Right renal cortex interstitium (tissue), 3 donors: Measurements from ENCODE around the gene MMRN1. TPM values are rescaled to one million over a fixed set of nuclear protein-coding genes. Genes with fewer than 3 reads are reported as not detected.
A peak's percentile ranks its signal among the peaks of the same experiment; 100 is the strongest.

ENCODE experiments used
- DNase-seq, 3 donors: peaks; one replicate each; pipeline ENCODE4 v3.0.0-alpha.2; 2013; ENCODE audit warnings: low read depth in 3 of 3, low spot score in 2 of 3
- polyA plus RNA-seq, 3 donors: library from polyadenylated mRNA; unstranded; fragments of 120-200 nt; gene quantifications; one replicate each; pipeline ENCODE4 v1.2.1, GENCODE V29; 2013; ENCODE audit not compliant: insufficient read length in 3 of 3

Gene MMRN1, protein sequence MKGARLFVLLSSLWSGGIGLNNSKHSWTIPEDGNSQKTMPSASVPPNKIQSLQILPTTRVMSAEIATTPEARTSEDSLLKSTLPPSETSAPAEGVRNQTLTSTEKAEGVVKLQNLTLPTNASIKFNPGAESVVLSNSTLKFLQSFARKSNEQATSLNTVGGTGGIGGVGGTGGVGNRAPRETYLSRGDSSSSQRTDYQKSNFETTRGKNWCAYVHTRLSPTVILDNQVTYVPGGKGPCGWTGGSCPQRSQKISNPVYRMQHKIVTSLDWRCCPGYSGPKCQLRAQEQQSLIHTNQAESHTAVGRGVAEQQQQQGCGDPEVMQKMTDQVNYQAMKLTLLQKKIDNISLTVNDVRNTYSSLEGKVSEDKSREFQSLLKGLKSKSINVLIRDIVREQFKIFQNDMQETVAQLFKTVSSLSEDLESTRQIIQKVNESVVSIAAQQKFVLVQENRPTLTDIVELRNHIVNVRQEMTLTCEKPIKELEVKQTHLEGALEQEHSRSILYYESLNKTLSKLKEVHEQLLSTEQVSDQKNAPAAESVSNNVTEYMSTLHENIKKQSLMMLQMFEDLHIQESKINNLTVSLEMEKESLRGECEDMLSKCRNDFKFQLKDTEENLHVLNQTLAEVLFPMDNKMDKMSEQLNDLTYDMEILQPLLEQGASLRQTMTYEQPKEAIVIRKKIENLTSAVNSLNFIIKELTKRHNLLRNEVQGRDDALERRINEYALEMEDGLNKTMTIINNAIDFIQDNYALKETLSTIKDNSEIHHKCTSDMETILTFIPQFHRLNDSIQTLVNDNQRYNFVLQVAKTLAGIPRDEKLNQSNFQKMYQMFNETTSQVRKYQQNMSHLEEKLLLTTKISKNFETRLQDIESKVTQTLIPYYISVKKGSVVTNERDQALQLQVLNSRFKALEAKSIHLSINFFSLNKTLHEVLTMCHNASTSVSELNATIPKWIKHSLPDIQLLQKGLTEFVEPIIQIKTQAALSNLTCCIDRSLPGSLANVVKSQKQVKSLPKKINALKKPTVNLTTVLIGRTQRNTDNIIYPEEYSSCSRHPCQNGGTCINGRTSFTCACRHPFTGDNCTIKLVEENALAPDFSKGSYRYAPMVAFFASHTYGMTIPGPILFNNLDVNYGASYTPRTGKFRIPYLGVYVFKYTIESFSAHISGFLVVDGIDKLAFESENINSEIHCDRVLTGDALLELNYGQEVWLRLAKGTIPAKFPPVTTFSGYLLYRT
- polyA plus RNA-seq = 1 to 10 TPM; 2.1 to 3.1 (median 2.5) TPM

DNA sequence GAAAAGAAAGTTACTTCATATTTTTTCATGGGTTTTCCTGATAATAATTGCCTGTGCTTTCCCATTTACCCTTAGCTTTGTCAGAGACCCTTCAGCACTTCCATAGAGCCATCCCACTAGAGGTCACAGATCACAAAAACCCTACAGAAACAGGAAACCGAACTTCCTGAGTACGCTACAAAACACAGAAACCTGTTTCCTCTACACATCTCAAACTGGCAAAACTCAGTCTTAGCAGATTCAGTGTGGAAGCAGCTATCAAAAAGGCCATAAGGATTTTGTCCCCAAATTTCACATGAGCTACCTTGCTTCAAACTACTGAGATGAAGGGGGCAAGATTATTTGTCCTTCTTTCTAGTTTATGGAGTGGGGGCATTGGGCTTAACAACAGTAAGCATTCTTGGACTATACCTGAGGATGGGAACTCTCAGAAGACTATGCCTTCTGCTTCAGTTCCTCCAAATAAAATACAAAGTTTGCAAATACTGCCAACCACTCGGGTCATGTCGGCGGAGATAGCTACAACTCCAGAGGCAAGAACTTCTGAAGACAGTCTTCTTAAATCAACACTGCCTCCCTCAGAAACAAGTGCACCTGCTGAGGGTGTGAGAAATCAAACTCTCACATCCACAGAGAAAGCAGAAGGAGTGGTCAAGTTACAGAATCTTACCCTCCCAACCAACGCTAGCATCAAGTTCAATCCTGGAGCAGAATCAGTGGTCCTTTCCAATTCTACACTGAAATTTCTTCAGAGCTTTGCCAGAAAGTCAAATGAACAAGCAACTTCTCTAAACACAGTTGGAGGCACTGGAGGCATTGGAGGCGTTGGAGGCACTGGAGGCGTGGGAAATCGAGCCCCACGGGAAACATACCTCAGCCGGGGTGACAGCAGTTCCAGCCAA, at the start of gene MMRN1:
Gene MMRN1, plus strand, starts transcription at position 206 of the 902 bp plus-strand sequence. Its CDS starts 118 bp downstream, at position 324.
- DNase-seq = no peak

DNA sequence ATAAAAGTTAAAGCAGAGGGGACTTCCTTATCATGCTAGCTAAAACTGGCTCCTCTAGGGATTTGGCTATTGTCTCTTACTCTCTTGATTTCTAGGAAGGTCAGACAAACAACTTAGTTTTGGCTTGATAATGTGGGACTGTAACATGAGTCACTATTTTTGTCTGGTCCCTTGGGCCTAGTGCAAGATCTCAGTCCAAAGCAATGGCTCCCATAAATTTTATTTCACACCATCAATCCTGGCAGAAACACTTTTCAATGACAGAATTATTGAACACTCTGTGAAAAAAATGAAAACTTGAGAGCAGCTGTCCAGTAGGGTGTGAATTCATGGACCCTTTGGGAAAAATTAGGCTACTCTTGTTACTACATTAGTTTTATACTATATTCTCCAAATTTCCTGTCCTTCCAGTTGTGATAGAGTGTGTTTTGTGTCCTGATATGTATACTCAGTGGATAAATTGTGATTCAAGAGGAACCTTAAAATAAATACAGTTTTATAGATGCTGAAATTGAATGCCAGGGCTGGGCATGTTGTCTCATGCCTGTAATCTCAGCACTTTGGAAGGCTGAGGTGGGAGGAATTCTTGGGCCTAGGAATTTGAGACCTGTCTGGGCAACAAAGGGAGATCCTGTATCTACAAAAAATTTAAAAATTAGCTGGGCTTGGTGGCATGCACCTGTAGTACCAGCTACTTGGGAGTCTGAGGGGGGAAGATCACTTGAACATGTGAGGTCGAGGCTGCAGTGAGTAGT, 46.9 kb upstream of the MMRN1 start:
- no peak for DNase-seq

DNA sequence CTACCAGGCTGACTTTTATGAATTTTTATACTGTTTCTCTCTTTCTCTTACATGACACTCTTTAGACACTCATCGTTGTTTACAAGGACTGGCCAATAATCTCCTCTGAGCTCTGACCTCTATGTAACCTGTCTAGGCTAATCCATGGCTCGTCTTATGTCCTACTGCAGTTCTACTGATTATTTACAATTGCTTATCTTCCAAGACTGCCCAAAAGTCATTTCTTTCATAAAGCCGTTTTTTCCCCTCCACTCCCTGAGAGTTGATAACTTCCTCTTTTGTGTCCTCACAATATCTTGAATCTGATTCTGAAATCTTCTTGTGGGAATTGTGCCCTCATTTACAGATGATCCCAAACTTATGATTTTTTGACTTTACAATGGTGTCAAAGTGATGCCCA, 39.4 kb upstream of the MMRN1 start:
- no peak for DNase-seq

DNA sequence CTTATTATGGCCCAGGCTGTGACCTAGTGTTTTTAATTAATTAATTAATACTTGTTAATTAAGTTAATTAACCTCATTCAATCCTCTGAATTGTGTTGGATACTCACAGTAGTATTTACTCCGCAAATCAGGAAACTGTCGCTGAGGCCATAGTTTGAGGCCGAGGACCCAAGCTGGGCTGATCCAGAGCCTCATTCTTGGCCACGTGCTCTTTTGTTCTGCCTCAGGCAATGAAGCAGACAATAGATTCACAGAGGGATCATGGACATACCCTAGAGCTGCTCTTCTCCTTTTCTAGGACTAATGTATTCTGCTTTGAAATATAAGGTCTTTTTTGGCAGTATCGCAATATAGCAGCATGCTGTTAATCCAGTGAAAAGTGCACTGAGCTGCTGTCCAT, 33.7 kb upstream of the MMRN1 start:
- no peak for DNase-seq

DNA sequence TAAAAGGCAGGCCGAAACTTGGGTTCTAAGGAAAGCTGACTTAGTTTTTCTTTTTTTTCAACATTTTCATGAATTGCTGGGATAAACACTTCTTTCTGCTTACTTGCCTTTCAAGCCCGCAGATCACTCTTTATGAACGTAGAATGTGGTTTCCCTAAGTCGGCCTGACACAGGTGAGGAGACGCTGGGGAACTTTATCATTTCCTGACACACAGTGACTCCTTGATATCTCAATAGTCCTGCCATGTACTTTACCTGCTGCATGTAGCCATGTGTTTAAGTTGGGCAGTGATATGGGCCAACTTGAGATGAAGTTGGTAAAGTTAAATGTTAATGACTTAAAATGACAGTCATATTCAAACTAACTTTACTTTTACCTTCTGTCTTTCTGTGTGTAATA, 31.1 kb upstream of the MMRN1 start:
- DNase-seq = no peak

DNA sequence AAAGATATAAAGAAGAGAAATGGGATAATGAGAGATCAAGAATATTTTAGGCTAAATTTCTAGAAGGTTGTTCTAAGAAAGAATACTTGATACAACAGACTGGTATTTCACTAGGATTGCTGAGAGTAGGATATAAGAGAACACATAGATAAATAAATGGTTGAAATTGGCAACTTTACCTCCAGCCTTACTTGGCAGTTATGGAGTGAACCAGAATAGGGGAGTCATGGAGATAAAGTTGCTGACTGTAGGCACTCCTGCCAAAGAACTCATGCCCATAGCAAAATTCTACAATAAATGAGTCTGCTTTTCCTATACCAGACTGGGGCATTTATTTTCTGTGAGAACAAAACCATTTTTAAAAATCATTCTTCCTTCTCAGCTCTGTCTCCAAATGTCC, 26.4 kb upstream of the MMRN1 start:
- DNase-seq = no peak

DNA sequence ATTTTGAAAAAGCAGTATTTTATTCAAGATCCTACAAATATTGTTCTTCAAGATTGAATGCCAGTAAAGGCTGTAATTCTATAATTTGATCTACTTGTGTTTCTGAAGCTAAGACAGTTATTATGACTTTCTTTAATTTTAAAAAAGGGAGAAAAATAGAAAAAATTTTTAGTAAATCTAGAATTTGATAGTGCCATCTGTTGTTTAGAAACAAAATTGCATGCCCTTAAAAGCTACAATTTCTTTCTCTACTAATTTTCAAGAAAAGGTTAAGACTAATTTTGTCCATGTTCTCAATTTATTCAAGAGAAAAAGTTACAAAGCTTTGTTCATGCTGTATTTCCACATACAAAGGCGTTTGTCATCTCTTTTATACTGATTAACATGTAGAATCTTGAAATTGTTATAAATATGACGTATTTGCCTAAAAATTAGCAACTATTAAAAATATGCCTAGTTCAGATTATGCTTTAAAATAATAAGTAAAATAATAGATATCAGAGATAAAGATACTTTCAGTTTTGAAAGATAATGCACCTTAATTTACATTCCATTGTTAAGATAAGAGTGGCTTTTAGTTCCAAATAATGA, 25.6 kb upstream of the MMRN1 start:
- no peak for DNase-seq

GRCh38 chr4:89871211-89871610, 23.4 kb upstream of the MMRN1 start:
- DNase-seq = no peak

DNA sequence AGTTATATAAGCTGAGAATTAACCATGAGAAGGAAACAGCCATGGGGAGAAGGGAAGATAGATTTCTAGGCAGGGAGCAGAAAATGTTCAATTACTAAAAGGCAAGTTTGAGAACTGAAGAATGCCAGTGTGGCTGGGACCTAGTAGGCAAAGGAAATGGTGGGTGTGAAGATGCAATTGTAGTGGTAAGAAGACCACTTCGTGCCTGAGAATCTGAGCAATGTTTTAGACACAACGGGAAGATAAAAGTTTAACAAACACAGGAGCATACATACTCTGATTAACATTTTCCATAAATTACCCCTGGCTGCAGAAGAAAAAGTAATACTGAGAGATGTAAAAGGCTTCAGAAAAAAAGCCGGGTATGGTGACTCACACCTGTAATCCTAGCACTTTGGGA, 18.1 kb upstream of the MMRN1 start:
- DNase-seq = no peak

DNA sequence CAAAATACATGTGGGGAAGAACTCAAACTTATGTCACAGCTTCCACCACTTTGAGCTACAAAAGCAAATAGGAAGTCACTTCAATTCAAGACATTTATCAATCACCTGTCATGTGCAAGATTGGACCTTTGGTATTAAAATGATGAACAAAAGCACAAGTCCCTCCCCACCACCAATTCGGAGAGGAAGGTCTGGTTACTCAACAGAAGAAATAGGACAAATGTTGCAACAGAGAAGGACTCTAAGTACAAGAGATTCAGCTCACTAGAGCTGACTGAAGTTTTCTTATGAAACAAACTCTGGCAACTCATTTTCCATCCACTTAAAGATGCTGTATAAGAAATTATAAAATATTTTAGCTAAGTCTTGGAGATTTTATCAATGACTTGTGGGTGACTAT, 16.0 kb upstream of the MMRN1 start:
- DNase-seq = no peak

- no peak for DNase-seq
These were observed 15.4 kb upstream of the MMRN1 start for GRCh38 chr4:89879215-89879614.

- no peak for DNase-seq
These were observed 5.4 kb upstream of the MMRN1 start for GRCh38 chr4:89889289-89889688.

GRCh38 chr4:89897867-89898266, 3.2 kb downstream of the MMRN1 start:
- no peak for DNase-seq

- DNase-seq = no peak
These were observed 3.7 kb downstream of the MMRN1 start for GRCh38 chr4:89898304-89898716.

DNA sequence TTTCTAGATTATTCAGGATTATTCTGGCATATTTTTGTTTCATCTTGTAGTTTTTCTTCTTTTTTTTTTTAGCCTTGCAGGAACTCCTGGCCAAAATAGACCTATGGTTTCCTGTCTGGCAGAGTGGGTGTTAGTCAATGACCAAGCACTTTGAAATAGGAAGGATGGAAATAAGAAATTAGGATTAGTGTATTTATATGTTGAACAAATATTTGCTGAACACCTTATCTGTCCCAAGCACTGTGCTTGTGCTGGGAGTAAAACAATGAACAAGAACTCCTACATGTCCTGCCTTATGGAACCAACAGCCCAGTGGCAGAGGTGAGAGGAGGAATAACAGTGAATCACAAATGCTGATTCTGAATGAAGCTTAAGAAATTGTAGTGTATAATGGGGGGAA, 4.5 kb downstream of the MMRN1 start:
- DNase-seq = no peak

DNA sequence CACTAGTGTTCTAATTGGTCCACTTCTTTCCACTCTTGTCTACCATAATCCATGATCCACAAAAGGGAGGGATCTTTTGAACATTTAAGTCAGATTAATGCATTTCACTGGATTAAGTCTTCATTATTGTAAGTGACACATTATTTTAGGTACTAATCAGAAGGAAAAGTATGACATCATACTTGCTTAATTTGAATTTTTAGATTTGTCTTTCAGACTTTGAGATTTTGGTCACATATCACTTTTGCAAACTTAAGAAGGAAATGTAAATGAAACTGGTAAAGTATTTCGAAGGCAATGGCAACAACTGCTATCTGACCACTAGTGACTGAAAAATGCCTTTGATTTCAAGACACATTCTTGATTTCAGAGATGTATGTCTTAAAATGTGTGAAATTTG, 5.2 kb downstream of the MMRN1 start:
- no peak for DNase-seq

GRCh38 chr4:89901808-89902431, 7.3 kb downstream of the MMRN1 start:
- peak in 2 of 3 donors; percentile 17 to 36 for DNase-seq

GRCh38 chr4:89904524-89904923, 9.9 kb downstream of the MMRN1 start:
- DNase-seq = no peak
